Stimulated activated CD4-positive, alpha-beta T cell treated with anti-CD3 and anti-CD28 coated beads, Interleukin-1b, Interleukin-23, amount 100 ng/mL, for 48 hours (primary cell): ENCODE measurements around the gene WDR7.

ENCODE experiments used
- DNase-seq: peaks from one replicate; pipeline ENCODE4 v3.0.0-alpha.2; 2020

The WDR7 gene

DNA sequence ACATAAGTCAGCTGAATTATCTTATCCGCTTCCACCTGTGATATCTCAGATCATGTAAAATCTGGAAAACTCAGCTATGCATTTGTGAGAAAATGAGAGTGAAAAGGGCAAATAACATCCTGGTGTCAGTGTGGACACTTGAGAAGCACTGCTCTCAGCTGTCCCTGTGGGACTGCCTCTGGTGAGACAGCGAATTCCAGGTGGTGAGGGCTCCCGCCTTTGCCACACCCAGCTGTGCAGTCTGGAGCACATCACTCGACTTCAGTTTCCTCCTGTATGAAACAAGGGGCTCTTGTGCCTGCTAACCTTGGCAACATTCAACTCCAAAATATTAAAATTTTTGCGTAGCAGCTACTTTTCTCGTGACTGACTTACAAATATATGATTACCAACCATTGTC is 300.9 kb downstream of the WDR7 start:
- DNase-seq = no peak

DNA sequence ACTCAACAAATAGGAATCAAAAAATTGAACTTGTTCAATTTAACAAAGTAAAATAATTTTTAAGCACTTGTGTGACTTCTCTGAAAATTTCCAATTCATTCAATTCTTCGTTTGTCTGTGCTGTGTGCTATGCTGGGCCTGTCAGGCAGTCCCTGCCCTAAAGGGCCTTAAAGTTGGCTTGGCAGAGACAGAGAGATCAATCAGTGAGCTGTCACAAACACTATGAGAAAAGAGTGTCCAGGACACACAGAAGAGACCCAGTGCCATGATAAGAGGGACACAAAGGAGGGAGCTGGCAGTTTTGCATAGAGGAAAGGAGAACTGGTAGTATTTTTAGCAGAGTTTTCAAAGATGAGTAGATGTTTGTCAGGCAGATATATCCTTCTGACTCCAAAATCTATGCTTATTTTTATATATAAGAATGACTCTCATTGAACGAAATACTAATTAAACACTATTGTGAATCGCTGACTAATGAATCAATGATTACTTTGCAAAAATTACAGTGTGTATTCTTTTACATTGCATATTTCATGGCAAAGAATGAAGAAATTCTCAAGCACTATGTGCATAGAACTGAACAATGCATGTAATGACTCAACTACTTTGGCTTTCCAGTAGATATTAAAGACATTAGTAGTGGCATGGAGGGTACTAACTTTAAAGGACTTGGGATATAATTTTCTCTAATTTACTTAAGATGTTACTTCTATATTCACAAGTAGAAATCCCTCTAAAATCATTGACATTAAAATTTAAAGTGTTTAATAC is 302.5 kb downstream of the WDR7 start:
- DNase-seq = no peak

DNA sequence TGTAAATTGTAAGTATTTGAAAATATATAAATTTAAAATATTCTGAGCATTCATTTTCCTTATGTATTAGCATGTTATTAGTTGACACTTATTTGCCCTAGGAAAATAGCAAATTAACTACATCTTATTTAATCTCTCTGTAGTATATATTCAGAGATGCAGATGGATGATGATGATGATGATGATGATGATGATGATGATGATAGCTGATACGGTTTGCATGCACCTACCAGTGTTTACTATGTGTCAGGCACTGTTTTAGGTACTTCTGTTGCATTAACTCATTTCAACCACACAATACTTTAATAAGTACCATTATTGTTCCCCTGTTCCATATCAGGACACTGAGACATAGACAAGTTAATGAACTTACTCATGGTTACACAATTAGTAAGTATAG is 304.3 kb downstream of the WDR7 start:
- DNase-seq = no peak

DNA sequence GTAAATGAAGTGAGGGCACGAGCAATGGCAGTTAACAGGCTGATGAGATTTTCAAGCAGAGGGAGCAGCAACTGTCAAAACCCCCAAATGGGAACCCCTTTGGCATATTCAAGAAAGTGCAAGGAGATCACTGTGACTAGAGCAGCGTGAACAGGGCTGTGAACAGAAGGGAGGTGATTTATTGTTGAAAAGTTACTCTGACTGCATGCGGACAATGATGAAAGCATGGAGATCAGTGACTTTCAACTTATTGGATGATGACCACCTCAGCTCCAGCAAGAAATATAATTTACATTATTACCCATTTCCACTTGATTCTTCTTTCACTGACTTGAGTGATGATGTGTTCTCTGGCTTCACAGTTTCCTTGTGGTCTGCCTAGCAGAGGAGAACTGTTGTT is 308.0 kb downstream of the WDR7 start:
- no peak for DNase-seq

DNA sequence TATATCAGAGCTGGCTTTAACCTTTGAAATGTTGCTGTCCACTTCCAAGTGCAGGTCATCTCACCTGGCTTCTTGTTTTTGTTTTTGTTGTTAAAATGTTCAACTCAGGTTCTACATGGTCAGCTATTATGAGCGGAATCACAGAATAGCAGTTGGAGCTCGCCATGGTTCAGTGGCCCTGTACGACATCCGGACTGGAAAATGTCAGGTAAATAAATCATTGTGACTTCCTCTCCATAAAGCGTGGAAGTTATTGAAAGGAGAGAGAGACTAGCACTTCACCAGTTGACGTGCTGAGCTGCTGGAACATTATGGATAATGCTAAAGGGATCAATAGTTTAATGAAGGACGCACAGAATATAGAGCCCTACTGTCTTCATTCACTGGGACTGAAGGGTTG is 311.2 kb downstream of the WDR7 start:
- DNase-seq = no peak

DNA sequence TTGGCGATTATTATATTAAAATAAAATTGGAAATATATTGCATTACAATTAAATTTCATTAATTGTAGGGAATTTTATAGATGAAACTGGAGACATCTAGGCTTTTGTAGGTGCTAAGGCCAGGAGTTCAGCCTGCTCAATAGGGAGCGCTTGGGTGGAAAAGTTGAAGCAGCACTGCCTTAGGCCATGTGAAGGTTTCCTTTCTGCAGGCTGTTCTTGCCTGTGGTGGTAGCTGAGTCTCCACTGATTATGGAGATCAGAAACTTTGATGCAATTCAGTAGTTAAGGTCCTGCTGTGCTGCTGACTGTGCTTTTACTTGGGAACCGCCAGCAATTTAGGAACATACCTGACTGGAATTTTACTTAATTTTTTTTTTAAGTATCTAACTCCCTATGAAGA is 315.9 kb downstream of the WDR7 start:
- DNase-seq = no peak

DNA sequence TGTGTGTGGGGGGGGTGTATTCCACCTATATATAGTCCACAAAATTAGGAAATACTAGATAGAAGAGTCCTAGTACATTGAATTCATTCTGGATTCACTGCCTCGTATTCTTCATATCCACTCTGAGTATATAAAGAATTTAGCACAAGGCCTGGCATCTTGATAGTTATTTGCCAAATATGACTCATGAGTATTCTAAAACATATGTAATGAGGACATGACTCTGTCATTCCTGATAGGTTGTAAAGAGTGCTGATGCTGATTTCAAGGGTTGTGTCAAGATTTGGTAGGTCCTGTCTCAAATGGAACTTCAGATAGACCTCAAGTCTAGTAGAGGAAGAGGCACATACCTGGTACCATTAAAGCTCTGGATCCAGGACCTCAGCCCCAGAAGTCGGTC is 322.3 kb downstream of the WDR7 start:
- no peak for DNase-seq

DNA sequence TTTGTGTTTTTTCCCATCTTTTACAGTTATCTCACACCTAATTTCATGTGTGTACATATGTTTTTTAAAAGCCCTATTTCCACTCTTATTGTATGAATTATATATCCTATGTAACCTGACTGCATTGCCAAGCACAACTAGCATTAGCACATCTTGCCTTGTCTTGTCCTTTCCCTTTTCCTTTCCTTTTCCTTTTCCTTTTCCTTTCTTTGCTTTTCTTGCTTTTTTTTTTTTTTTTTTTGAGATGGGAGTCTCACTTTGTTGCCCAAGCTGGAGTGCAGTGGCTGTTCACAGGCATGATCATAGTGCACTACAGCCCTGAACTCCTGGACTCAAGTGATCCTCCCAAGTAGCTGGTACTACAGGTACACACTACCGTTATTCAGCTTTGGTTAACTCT is 323.0 kb downstream of the WDR7 start:
- DNase-seq = no peak

DNA sequence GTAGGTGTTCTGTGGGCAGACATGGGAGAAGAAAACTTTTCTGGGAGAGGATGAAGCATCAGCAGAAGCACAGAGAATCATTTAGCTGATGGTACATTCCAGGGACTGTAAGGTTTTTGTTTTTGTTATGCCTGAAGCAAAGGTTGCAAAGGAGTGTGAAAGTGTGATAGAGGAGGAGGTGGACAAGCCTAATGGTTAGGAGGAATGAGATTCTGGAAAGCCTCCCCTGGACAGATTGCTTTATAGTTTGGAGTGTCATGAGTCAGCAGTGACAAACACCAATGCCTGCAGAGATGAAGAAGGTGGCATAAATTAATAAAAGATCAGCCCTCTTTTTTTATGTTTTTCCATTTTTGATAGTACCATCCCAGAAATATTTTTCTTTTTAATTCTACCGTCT is 324.1 kb downstream of the WDR7 start:
- no peak for DNase-seq

DNA sequence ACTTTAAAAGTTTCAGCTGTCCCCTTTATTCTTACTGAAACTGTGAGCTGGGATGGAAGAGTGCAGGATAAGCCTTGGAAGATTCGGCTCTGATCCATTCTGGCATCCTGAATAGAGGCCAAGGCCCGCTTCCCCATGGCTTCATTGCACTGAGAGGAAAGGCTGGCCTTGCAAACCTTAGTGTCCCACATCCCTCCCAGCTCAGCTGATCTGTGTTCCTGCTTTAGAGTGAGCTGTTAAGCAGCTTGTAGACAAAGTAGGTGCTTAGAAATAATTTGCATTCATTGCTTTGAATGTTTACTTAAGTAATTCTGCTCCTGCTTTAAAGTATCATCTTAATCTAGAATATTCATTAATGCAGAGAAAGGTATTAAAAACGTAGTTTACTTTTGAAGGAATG is 326.1 kb downstream of the WDR7 start:
- no peak for DNase-seq

DNA sequence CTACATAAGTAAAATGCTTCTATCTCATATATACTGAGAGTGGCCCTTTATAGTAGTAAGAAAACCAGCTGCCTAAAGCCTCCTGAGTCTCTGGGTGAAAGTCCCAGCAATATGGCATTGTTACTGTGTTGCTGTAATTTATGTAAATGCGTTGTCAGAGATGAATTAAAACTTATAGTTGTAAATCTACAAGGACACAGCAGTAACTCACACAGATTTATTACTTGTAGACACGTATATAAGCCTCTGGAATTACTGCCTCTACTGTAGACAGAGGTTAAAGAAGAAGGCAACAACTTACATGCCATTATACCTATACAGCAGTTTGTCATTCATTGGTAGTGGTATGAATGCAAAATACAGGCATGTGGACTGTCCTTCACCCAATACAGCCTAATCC is 326.6 kb downstream of the WDR7 start:
- no peak for DNase-seq

DNA sequence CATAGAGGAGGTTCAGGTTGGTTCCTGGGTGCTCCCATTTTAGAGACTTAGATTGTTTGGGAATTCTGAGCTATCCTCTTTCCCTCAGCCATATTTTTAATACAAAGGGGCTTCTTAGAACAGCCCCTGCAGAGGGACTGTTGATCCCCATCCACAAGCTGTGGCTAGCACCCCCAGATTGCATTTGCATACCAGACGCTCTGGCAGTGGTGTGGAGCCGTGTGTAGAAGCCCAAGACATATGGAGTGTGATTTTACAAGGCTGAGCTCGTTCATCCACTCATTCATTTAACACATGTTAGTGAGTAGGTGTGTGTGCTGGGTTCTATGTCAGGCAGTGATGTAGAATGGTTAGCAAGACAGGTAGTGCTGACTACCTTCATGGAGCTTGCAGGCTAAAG is 329.0 kb downstream of the WDR7 start:
- DNase-seq = no peak

DNA sequence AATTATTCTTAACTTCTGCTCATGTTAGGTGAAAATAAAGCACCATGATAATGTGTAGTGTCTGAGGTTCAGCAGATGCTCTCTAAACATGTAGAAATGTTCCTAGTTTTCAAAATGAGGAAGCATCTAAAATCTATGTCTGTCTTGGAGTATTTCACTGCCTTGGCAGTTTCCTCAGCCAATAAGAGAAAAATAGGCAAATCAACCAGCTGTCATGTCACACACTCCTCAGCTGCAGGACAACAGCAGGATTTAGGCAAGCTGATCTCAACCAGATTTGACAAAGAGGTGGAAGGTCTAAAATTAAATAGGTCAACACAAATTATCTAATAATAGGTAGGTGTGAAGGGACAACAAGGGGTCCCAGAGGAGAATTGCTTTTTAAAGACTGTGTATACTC is 331.6 kb downstream of the WDR7 start:
- no peak for DNase-seq

DNA sequence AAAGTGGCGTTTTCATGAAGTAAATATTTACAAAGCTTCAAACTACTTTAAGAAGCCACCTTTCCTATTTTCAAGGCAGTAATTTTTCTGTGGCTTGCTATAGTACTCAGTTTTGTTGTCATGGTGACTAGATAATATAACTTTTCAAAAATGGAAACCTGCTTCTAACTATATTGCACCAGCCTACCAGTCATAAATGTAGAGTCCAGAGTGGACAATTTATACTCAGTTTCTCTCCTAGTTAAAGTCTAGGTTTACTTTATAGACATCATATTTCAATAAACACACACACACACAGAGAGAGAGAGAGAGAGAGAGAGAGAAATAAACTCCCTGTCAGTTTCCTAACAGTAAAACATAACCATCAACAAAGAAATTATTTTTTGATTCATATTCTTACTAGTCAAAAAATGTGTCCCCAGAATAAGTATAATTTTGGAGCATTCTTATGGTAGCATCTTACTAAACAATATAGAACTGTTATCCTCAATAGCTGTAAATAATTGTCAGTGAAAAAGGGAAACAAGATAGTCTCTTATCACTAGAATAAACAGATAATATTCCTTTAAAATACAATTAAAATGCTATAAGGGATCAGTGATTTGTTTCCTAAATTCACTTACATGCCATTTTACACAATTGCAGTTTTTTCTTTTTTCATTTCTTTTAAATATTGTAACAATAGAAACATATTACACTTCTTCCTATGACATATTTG is 332.3 kb downstream of the WDR7 start:
- no peak for DNase-seq

DNA sequence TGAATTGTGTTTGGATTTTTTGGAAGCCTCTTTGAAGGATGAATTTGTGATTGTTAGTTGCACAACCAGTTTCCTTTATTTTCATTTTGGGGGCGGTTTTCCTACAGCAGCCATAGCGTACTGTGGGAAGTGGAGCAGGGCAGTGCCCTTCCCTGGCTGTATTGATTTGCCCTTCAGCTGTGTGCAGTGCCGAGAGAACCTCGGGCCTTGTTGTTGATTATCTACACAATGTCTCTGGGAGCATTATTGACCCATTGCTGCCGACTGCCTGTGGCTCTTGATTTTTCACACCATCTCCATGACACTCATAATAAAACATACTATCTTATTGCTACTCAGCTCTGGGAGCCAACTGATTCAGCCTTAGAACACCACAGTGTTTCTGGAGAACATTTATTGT is 333.6 kb downstream of the WDR7 start:
- no peak for DNase-seq

DNA sequence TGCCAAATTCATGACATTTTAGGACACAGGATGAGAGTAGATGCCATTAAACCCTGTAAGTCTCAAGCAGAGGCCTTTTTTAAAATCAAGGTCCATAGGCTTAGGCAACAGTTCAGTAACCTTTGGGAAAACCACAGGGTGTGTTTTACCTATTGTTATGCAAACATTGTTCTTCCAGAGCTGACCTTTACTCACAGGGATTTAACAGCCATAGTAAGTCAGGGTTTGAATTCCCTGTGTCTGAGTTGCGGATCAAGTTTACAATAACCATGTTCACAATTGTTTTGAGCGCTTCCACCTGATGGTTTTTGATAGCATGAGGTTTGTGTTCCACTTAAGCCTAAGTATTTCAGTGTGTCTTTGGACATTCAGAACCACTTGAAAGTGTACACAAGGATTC is 335.7 kb downstream of the WDR7 start:
- no peak for DNase-seq

DNA sequence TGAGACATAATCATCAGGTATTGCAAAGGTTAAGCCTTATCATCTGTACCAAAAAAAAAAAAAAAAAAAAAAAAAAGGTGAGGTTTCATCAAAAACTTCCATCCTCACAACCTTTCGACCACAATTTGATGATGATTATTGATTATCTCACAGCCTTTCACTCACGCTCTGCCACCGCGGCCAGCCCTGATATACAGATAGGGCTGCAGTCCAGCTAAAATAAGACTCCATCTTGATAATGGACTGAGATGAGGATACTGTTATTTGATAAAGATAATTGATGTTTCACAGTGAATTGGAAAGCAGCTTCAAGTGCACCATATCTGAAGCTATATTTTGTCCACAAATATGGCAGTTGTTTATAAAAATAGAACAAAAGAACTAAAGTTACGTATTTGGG is 336.1 kb downstream of the WDR7 start:
- DNase-seq = no peak

DNA sequence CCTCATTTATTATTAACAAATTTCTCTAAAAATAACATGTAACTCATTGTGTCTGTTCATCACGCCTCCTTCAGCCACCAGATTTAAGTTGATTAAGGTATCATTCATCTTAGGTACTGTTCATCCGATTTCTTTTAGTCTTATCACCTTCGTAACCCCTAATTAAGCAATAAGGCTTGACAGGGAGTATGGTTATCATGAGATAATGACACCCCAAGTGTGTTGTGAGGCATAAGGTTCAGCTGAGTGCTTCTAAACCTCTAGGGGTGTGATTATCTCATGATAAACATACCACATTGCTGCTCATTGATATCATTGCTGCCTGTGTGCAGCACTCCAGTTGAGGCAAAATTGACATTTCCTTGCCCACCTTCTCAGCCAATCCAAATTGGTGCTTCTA is 336.9 kb downstream of the WDR7 start:
- DNase-seq = no peak

DNA sequence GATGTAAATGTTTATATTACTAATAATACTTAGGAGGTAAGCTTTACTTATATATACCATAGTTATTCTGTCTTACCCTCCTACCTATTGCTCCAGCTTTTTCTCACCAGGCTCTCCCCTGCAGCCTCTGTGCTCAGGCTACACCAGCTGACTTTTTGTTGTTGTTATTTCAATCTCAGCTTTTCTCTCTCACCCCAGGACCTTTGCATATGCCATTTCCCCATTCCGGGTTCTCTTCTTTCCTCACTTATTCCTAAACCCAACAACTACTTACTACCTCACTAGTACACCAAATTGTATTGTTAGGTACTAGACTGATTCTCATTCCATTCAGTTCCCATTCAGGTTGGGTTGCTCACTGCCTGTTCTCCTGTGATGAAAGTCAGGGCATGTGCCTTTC is 339.5 kb downstream of the WDR7 start:
- no peak for DNase-seq

DNA sequence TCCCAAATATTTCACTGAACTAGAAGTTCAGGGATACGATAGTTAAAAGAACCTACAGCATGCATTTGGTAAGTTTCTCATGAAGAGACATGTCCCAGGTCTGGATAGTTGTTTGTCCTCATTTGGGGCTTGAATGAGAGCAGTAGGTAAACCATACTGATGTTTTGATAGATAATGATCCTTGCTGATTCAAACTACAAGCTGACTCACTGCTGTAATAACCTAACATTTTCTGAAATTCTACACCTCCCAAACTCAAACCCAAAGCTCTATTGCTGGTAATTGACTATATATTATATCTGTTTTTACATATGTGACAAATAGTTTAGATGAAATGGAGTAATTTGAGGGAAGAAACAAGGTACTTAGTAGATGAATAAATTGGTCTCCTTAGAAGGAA is 341.6 kb downstream of the WDR7 start:
- no peak for DNase-seq

DNA sequence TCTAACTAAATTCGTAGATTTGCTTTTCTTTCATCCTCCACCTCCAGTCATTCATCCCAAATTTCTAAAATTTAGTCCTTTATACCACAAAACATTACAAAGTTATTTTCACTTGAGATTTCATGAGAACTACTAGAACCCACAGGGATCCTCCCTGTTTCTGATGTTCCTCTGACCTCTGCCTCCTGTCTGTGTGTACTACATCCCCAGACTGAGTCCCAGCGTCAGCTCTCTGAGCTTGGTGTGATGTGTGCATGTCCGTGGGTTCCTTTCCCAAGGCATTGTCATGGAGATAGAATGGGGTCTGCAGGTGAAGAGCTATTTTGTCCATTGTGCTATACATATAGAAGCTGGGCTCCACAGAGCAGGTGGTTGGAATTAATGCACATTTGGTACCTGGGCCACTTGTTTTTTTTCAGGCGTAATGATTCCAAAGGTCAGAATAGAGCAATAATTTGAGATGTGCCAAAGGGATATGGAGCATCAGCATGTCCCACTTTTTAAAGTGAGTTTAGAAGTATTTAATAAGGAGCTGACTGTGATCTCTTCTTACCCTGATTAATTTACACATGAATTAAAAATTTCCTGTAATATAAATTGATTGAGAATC is 344.5 kb downstream of the WDR7 start:
- no peak for DNase-seq

DNA sequence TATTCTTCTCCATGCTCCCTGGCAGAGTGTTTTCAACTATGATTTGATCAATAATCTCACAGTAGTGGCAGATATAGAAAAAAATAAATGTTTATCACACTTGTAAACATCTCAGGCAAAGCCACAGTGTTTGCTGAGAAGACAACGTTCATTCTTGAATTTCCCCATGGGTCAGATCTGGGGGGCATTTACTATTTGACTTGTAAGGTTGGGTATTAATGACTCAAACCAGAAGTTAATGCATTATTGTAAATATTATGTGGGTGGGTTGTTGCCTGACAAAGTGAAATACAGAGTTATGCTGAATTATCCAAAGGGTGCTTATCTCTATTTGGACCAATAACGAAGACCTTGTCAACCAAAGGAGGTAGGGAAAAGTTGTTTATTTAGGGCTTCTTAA is 346.0 kb downstream of the WDR7 start:
- no peak for DNase-seq

DNA sequence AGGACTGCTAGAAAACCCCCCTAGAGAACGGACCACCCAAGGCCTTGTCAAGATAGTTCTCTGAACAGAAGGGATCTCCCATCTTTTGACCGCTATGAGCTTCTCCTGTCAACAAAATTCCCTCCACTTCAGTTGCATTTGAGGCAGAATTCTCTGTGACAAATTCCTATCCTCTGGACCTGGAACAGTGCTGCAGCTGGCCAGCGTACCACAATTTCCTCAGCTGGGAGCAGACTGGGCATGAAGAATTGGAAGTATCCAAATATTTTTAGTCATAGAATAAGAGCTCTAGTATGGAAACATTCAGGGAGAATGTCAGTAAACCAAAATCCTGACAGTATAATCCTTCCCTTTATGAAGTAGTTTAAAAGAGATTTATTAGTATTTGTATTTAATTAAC is 348.7 kb downstream of the WDR7 start:
- no peak for DNase-seq

DNA sequence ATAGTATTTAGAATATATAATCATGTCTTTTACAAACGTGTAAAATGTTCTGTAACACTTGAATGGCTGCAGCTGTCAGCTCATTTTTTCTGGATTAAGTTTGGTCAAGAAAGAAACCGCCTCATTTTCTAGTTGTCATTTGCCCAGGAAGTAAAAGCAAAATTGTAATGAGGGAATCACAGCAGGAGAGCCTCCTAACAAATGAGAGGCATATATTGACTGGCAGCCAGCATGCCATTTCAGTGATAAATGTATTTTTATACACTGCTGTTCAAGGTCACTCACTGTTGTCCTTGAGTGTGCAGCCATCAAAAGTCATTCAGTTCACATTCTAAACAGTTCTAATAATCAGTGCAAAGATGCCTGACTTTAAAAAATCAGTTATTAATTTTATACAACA is 351.5 kb downstream of the WDR7 start:
- no peak for DNase-seq

DNA sequence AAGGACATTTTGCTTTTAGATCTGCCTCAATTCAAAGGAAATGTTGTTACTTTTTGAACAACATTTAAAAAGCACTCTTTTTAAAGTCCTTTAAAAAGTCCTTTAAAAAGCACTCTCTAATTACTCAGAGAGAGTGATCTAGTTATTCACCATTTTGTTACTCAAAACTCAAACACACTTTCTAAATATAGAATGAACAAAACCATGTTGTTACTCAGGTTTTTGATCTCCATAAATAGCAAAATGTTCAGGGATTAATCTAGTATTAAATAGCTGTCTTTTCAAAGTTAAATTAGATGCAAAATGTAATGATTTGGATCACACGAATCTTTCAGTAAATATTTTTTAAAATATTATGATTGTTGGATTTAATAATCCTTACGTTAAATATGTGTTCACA is 352.2 kb downstream of the WDR7 start:
- DNase-seq = no peak
